HFFc6 (cell line): ENCODE data around the gene SCUBE1. TPM values are rescaled to one million over a fixed set of nuclear protein-coding genes. Genes with fewer than 3 reads are reported as not detected.

Experiments
- DNase-seq: peaks from one replicate; pipeline ENCODE4 v3.0.0-alpha.2; 2018
- H3K27ac Mint-ChIP-seq: 2 replicates; pipeline ENCODE4 v1.8.0; 2020; ENCODE audit warnings: mild to moderate bottlenecking, mixed read lengths
- H3K27me3 Mint-ChIP-seq: 2 replicates; pipeline ENCODE4 v1.8.0; 2021; ENCODE audit warnings: mild to moderate bottlenecking, moderate library complexity, mixed read lengths; ENCODE audit not compliant: insufficient read depth
- H3K36me3 Mint-ChIP-seq: 2 replicates; pipeline ENCODE4 v1.8.0; 2021; ENCODE audit warnings: low read depth, mixed read lengths
- H3K4me1 Mint-ChIP-seq: 2 replicates; pipeline ENCODE4 v1.8.0; 2020; ENCODE audit warnings: low read depth, mixed read lengths
- H3K4me3 Mint-ChIP-seq: 2 replicates; pipeline ENCODE4 v1.8.0; 2020; ENCODE audit warnings: mild to moderate bottlenecking, moderate library complexity, mixed read lengths
- H3K9me3 Mint-ChIP-seq: 2 replicates; pipeline ENCODE4 v1.8.0; 2020; ENCODE audit warnings: mild to moderate bottlenecking, mixed read lengths
- CTCF ChIP-seq: fragments of 200-600 bp; sonication (generic); IDR thresholded peaks from 2 replicates; pipeline ENCODE4 v1.5.0; 2021; ENCODE audit warnings: antibody characterized with exemption, mild to moderate bottlenecking
- total RNA-seq, 6 experiments: library from RNA; stranded (reverse); fragmentation: NEBNext Ultra II Directional; extraction: Animal tissue kit (Norgen Biotek cat#: 25700); gene quantifications; 2 replicates in 1 of 6; 3 replicates in 5 of 6; pipeline ENCODE4 v1.2.3, GENCODE V29; 2021

The SCUBE1 gene
- total RNA-seq, 6 experiments from 2014 or later, result not detected

DNA sequence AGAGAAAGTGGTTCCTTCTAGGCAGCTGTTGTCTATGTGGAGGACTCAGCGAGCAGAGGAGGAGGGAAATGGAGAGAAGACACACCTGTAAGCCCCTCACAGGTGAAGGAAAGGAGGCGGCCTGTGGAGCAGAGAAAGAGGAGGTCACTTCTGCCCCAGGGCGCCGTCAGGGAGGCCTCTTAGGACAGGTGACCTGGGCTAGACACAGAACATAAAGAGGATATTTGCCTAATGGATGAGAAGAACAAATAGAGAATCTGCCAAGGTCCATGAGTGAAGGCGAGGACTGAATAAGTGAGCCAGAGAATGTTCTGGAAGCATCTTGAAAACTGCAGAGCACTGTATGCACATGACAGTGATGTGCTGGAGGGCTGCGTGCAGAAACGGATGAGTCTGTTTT lies 2.2 kb upstream of the SCUBE1 start:
- no peak for DNase-seq
- Mint-ChIP-seq H3K9me3 (no peaks in the 10 kb centered on the region; the same call in 1 of the 2 replicates), H3K4me1 (no peaks in the 10 kb centered on the region), H3K27ac (no peak overlapping the region), H3K27me3 (peaks cover 39% of the 10 kb centered on the region), H3K4me3 (no peak overlapping the region), H3K36me3 (no peaks in the 10 kb centered on the region)
- TF ChIP-seq CTCF, result no peak

- no peak overlapping the region for H3K4me3 Mint-ChIP-seq
- no peak for TF ChIP-seq CTCF
- H3K9me3 Mint-ChIP-seq, result no peaks in the 10 kb centered on the region; the same call in 1 of the 2 replicates
- H3K27ac Mint-ChIP-seq, result no peak overlapping the region
- no peaks in the 10 kb centered on the region for H3K4me1 Mint-ChIP-seq
- H3K36me3 Mint-ChIP-seq, result no peaks in the 10 kb centered on the region
- H3K27me3 Mint-ChIP-seq, result peaks cover 43% of the 10 kb centered on the region
- DNase-seq, result no peak
Observed at GRCh38 chr22:43344520-43344787, 1.3 kb upstream of the SCUBE1 start.

GRCh38 chr22:43343670-43344519 lies 723 bp upstream of the SCUBE1 start:
- DNase-seq, result no peak
- H3K27ac Mint-ChIP-seq, result no peak overlapping the region
- no peaks in the 10 kb centered on the region for H3K36me3 Mint-ChIP-seq
- no peak for TF ChIP-seq CTCF
- H3K9me3 Mint-ChIP-seq, result no peaks in the 10 kb centered on the region; the same call in 1 of the 2 replicates
- H3K27me3 Mint-ChIP-seq, result peaks cover 43% of the 10 kb centered on the region
- no peaks in the 10 kb centered on the region for H3K4me1 Mint-ChIP-seq
- no peak overlapping the region for H3K4me3 Mint-ChIP-seq

DNA sequence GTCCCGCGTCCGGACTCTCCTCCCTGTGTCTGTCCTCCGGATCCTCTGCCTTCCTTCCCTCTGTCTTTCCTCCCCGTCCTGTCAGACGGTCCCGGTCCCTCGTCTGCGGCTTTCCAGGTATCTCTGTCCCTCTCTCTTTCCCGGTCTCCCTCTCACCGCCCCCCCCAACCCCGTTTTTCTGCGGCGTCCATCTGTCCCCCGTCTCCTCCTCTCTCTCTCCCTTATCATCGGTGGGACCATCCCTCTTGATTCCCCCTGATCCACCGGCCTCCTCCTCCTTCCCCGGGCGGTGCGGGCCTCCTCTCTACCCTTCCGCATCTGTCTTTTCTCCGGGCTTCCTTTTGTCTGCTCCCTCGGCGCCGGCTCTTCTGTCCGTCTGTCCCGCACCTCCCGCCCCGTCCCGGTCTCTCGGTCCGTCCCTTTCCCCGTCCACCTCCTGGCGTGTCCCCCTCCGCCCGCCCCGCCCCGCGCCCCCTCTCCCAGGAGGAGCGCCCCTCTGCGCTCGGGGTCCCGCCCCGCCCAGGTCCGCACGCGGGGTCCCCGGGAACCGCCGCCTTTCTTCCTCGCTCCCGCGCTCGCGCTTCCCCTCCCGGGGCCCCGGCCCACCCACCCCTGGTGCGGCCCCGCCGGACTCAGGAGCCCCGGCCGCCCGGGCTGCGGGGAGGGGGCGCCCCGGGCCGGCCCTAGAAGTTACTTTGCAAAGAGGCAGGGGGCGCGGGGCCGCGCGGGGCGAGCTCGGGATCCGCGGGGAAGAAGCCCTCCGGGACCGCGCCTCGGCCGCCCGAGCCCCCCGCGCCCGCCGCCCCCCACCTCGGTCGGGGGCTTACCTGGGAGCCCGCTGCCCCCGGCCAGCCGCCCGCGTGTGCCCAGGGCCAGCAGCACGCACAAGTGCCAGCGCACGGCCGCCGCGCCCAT lies 568 bp downstream of the SCUBE1 start:
- H3K4me3 Mint-ChIP-seq, result no peak overlapping the region

DNA sequence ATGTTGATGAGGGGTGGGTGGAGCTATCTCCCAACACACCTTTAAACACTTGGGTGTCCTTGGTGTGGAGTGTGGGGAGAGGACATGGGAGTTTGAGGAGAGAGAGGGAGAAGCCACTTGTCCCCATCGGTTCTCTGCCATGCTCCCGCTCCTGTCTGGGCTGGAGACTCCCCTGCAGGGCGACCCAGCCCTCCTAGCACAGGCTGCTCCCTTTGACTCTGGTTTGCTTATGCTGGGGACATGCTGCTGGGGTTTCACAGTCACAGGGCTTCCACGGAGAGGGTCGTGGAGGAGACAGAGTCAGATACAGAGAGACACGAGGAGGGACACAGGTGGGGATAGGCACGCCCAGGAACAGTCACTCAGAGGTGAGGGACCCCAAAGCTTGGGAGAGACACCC lies 1.6 kb downstream of the SCUBE1 start:
- Mint-ChIP-seq H3K9me3 (no peaks in the 10 kb centered on the region; the same call in 1 of the 2 replicates), H3K27me3 (peaks cover 41% of the 10 kb centered on the region), H3K27ac (no peak overlapping the region), H3K4me1 (no peaks in the 10 kb centered on the region), H3K36me3 (no peaks in the 10 kb centered on the region), H3K4me3 (no peak overlapping the region)
- no peak for TF ChIP-seq CTCF
- no peak for DNase-seq

More for the DNA sequence above, 568 bp downstream of the SCUBE1 start:
- Mint-ChIP-seq H3K27ac (no peak overlapping the region), H3K27me3 (peaks cover 40% of the 10 kb centered on the region), H3K36me3 (no peaks in the 10 kb centered on the region), H3K9me3 (no peaks in the 10 kb centered on the region; the same call in 1 of the 2 replicates), H3K4me1 (no peaks in the 10 kb centered on the region)
- DNase-seq, result no peak
- TF ChIP-seq CTCF, result no peak
